HepG2 (cell line): ENCODE measurements around the gene MSTO1. TPM values are rescaled to one million over a fixed set of nuclear protein-coding genes. Genes with fewer than 3 reads are reported as not detected.

ENCODE experiments used
- ATAC-seq: fragments of 200-7000 bp; cut with Tn5 transposase; 3 replicates; pipeline ENCODE4 v1.9.1; 2020; ENCODE audit warnings: mild to moderate bottlenecking, moderate library complexity
- BruUV-seq: library from RNA; stranded (reverse); fragments of 400-500 nt; replicated peaks from 2 replicates; lab custom pipeline; 2021; lab: Mats Ljungman, UMichigan
- CTCF ChIA-PET: fragments of 300-600 bp; formaldehyde crosslinking; extraction: SDS; loops from one replicate; lab custom pipeline; 2021; ENCODE audit warnings: low total read pairs, inconsistent platforms, low intra/inter-chr PET ratio; lab: Yijun Ruan, JAX
- POLR2A ChIA-PET: fragments of 350-600 bp; sonication (Branson Sonifier 250); formaldehyde crosslinking; loops from one replicate; lab custom pipeline; 2020; ENCODE audit warnings: antibody characterized with exemption, inconsistent platforms; lab: Yijun Ruan, JAX
- DNase-seq: peaks from one replicate; pipeline ENCODE4 v3.0.0-alpha.2; 2015; ENCODE audit warnings: low spot score
- FAIRE-seq: peaks from 3 replicates; lab custom pipeline; 2011; peaks lifted over from hg19 to GRCh38; lab: Jason Lieb, UNC
- H2AFZ ChIP-seq: one replicate; pipeline ENCODE4 v1.6.1; 2011; ENCODE audit warnings: low read length, inconsistent platforms
- H3K27ac ChIP-seq: fragments of 300-600 bp; 3 replicates; pipeline ENCODE4 v1.8.0; 2011; ENCODE audit warnings: mixed run types, mild to moderate bottlenecking, mixed read lengths, low read length, inconsistent platforms; ENCODE audit not compliant: insufficient read depth; ENCODE audit errors: extremely low read length
- H3K27me3 ChIP-seq, 2 experiments: fragments of 200-600 bp in 1 of 2; 2 replicates in 1 of 2; 3 replicates in 1 of 2; pipeline versions ENCODE4 v1.6.0 to v1.8.0; 2011; ENCODE audit warnings: low read length in 2 of 2, mild to moderate bottlenecking in 2 of 2, moderate library complexity in 2 of 2, inconsistent platforms in 1 of 2; ENCODE audit not compliant: insufficient read depth in 2 of 2, control insufficient read depth in 1 of 2
- H3K36me3 ChIP-seq, 2 experiments: fragments of 200-600 bp in 1 of 2; replicated peaks in 1 of 2; 2 replicates in 1 of 2; 3 replicates in 1 of 2; pipeline versions ENCODE4 v1.5.1 to v1.8.0; 2011; ENCODE audit warnings: low read length in 2 of 2, inconsistent platforms in 1 of 2; ENCODE audit not compliant: insufficient read depth in 2 of 2, control insufficient read depth in 1 of 2
- H3K4me1 ChIP-seq: 2 replicates; pipeline ENCODE4 v1.5.1; 2012; ENCODE audit warnings: low read length, inconsistent platforms; ENCODE audit not compliant: insufficient read depth
- H3K4me2 ChIP-seq: 2 replicates; pipeline ENCODE4 v1.6.0; 2011; ENCODE audit warnings: low read depth, low read length, inconsistent platforms
- H3K4me3 ChIP-seq, 3 experiments: fragments of 200-600 bp in 1 of 3; sonication (generic), shearing (Covaris generic) in 1 of 3; replicated peaks in 1 of 3; 2 replicates each; pipeline ENCODE4 v1.5.1; 2011 to 2016; ENCODE audit warnings: low read length in 3 of 3, inconsistent platforms in 2 of 3, low read depth in 2 of 3, mild to moderate bottlenecking in 2 of 3, control low read depth in 1 of 3, mixed read lengths in 1 of 3; ENCODE audit not compliant: insufficient read depth in 1 of 3
- H3K79me2 ChIP-seq: one replicate; pipeline ENCODE4 v1.6.1; 2011; ENCODE audit warnings: low read length, inconsistent platforms; ENCODE audit not compliant: insufficient read depth
- H3K9ac ChIP-seq: 2 replicates; pipeline ENCODE4 v1.6.0; 2011; ENCODE audit warnings: mild to moderate bottlenecking, low read depth, low read length, inconsistent platforms; ENCODE audit not compliant: insufficient read depth
- H3K9me3 ChIP-seq: 2 replicates; pipeline ENCODE4 v1.5.1; 2012; ENCODE audit warnings: mild to moderate bottlenecking, low read length
- H4K20me1 ChIP-seq: 2 replicates; pipeline ENCODE4 v1.6.0; 2011; ENCODE audit warnings: inconsistent platforms, mild to moderate bottlenecking, low read length, moderate library complexity; ENCODE audit not compliant: insufficient read depth
- ATF7 ChIP-seq, 2 experiments: fragments of 450-650 bp in 1 of 2; sonication (generic) in 1 of 2; formaldehyde crosslinking in 1 of 2; IDR thresholded peaks; 2 replicates each; pipeline versions ENCODE4 v1.4.0 to v1.6.1; 2016 to 2020; ENCODE audit warnings: antibody characterized with exemption in 1 of 2, mild to moderate bottlenecking in 1 of 2, missing genetic modification reagents in 1 of 2
- ZNF143 ChIP-seq: sonication (generic); formaldehyde crosslinking; IDR thresholded peaks from 2 replicates; pipeline ENCODE4 v1.4.0; 2020; ENCODE audit warnings: missing genetic modification reagents
- ZNF20 ChIP-seq: sonication (generic); formaldehyde crosslinking; IDR thresholded peaks from 2 replicates; pipeline ENCODE4 v1.4.0; 2020; ENCODE audit warnings: mild to moderate bottlenecking, moderate library complexity, missing genetic modification reagents
- ZNF318 ChIP-seq: sonication (generic); formaldehyde crosslinking; IDR thresholded peaks from 2 replicates; pipeline ENCODE4 v1.4.0; 2020; ENCODE audit warnings: mild to moderate bottlenecking, missing genetic modification reagents
- ZNF768 ChIP-seq: sonication (generic); formaldehyde crosslinking; IDR thresholded peaks from 2 replicates; pipeline ENCODE4 v1.4.0; 2020; ENCODE audit warnings: missing genetic modification reagents
- WGBS: methylation state at CpG from one replicate; pipeline ENCODE4 v1.1.6; 2017; ENCODE audit warnings: low lambda C conversion rate; 5-methylcytosine and 5-hydroxymethylcytosine counted together
- in situ Hi-C: cut with HindIII; loops from 2 replicates; pipeline ENCODE4 v1.10.0; 2017; ENCODE audit warnings: low pct_unique_long_range_greater_than_20kb; ENCODE audit not compliant: extremely low pct_ligation_motif_present
- intact Hi-C: fragments of 100-400 bp; cut with micrococcal nuclease; formaldehyde crosslinking; loops from one replicate; pipeline ENCODE4 v1.10.0; 2022; ENCODE audit not compliant: unreplicated experiment
- polyA plus RNA-seq, 8 experiments: library from polyadenylated mRNA; depleted of rRNA in 3 of 8; stranded (reverse) in 7 of 8; unstranded in 1 of 8; fragments of >200 nt; fragmentation: Illumina TruSeq in 4 of 8; extraction: Trizol in 4 of 8; gene quantifications; 2 replicates each; pipeline versions ENCODE4 v1.2.1 to v1.2.3, GENCODE V29; 2011 to 2016; ENCODE audit warnings: low read depth in 4 of 8, missing spikeins in 1 of 8, mixed read lengths in 1 of 8; ENCODE audit not compliant: insufficient read depth in 1 of 8
- total RNA-seq, 5 experiments: library from RNA; depleted of rRNA; stranded (reverse); fragments of >200 nt; fragmentation: Illumina TruSeq; extraction: Trizol; gene quantifications; 2 replicates each; pipeline ENCODE4 v1.2.3, GENCODE V29; 2016; ENCODE audit warnings: low read depth in 1 of 5
- TF ChIP-seq, protein P1 (sequence below): sonication (generic); formaldehyde crosslinking; IDR thresholded peaks from 2 replicates; pipeline ENCODE4 v1.4.0; 2020; ENCODE audit warnings: missing genetic modification reagents

The MSTO1 gene
- total and polyA plus RNA-seq, 2 of the 13 experiments (the other 11 are each of a cell fraction or from before 2014, with no cell fraction given): 19.1 to 25.3 TPM

GRCh38 chr1:155649676-155650075, 39.7 kb downstream of the MSTO1 start:
- Histone ChIP-seq H3K27me3 (no peaks in the 10 kb centered on the region; a peak in 1 of 5 replicates), H3K79me2 (no peaks in the 10 kb centered on the region), H3K36me3 (no peaks in the 10 kb centered on the region), H3K4me2 (no peak overlapping the region), H3K27ac (no peak overlapping the region), H2AFZ (no peak overlapping the region), H3K9me3 (0 out of 2 replicates have a peak, but pooled peaks cover 3% of the 10 kb centered on the region), H3K9ac (no peak overlapping the region), H4K20me1 (no peaks in the 10 kb centered on the region), H3K4me3 (no peak overlapping the region), H3K4me1 (peaks cover 40% of the 10 kb centered on the region)
- CTCF ChIA-PET: no interaction called here
- FAIRE-seq: no peak
- POLR2A ChIA-PET: no interaction called here
- TF ChIP-seq ZNF143 (CRISPR knock-in tag) (no peak), ZNF20 (no peak), ZNF768 (no peak), ATF7 (IDR thresholded peaks at IDR 0.05) (0 out of 2 replicates have a peak, but pooled peaks have one; percentile 19), ATF7 (CRISPR knock-in tag; IDR thresholded peaks at IDR 0.05) (no peak)
- in situ Hi-C loops: no loop called here
- no TSS peak for BruUV-seq
- DNase-seq: no peak
- ATAC-seq: no peak
- intact Hi-C loops: no loop called here

DNA sequence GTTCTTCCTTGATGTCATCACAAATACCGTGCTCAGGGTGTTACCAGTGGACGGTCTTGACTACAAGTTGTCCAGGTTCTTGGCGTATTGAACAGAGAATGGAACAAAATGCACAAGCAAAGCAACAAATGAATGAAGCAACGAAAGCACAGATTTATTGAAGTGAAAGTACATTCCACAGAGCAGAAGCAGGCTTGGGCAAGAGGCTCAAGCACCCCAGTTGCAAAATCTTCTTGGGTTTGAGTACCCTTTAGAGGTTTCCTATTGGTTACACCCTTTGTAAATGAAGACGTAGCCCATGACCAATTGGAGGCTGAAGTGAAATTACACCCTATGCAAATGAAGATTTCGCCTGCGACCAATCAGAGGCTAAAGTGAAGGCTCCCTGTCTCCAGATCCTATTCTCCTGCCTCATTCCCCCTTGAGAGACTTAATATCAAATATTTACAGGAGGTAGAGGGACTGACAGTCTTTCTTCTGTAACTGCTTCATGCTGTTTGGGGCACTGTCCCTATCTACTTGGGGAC, 40.3 kb downstream of the MSTO1 start:
- 0 out of 2 replicates have a peak, but pooled peaks cover 3% of the 10 kb centered on the region for H3K9me3 ChIP-seq
- ChIA-PET POLR2A (no interaction called here), CTCF (no interaction called here)
- DNase-seq (no peak), FAIRE-seq (no peak), ATAC-seq (no peak)
- intact Hi-C loops: no loop called here
- no peaks in the 10 kb centered on the region for H4K20me1 ChIP-seq
- no peak overlapping the region for H3K27ac ChIP-seq
- H2AFZ ChIP-seq: no peak overlapping the region
- no peak overlapping the region for H3K4me2 ChIP-seq
- H3K27me3 ChIP-seq: no peaks in the 10 kb centered on the region; a peak in 1 of 5 replicates
- in situ Hi-C loops: no loop called here
- WGBS: 71% methylated on average over 7 of the region's 7 CpGs
- peaks cover 34% of the 10 kb centered on the region for H3K4me1 ChIP-seq
- H3K4me3 ChIP-seq: no peak overlapping the region
- H3K79me2 ChIP-seq: no peaks in the 10 kb centered on the region
- H3K36me3 ChIP-seq: no peaks in the 10 kb centered on the region
- TF ChIP-seq ZNF318 (CRISPR knock-in tag) (no peak), ZNF20 (peak; percentile 98)
- TF ChIP-seq, protein P1, sequence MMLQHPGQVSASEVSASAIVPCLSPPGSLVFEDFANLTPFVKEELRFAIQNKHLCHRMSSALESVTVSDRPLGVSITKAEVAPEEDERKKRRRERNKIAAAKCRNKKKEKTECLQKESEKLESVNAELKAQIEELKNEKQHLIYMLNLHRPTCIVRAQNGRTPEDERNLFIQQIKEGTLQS (CRISPR knock-in tag): no peak
- BruUV-seq: no TSS peak
- no peak overlapping the region for H3K9ac ChIP-seq
